Spinal cord (tissue), 10 donors: Measurements from ENCODE around the gene MC1R. TPM values are rescaled to one million over a fixed set of nuclear protein-coding genes. Genes with fewer than 3 reads are reported as not detected.

ENCODE experiments used
- DNase-seq, 6 donors: peaks; one replicate each; pipeline versions ENCODE4 v3.0.0 to v3.0.0-alpha.2; 2013 to 2015; ENCODE audit warnings: low spot score in 6 of 6, low read depth in 4 of 6
- H3K27ac ChIP-seq: one replicate; pipeline ENCODE4 v1.5.1; 2013; ENCODE audit warnings: low read depth, low read length, control low read depth
- H3K27me3 ChIP-seq: one replicate; pipeline ENCODE4 v1.6.1; 2013; ENCODE audit warnings: low read length; ENCODE audit not compliant: control insufficient read depth, insufficient read depth
- H3K36me3 ChIP-seq: one replicate; pipeline ENCODE4 v1.6.1; 2013; ENCODE audit warnings: low read length; ENCODE audit not compliant: control insufficient read depth, insufficient read depth
- H3K4me1 ChIP-seq: one replicate; pipeline ENCODE4 v1.6.1; 2013; ENCODE audit warnings: low read length; ENCODE audit not compliant: control insufficient read depth, insufficient read depth
- H3K4me3 ChIP-seq: one replicate; pipeline ENCODE4 v1.5.1; 2013; ENCODE audit warnings: low read depth, low read length, control low read depth
- H3K9me3 ChIP-seq: one replicate; pipeline ENCODE4 v1.6.1; 2013; ENCODE audit warnings: low read length; ENCODE audit not compliant: control insufficient read depth, insufficient read depth
- WGBS: methylation state at CpG from one replicate; pipeline ENCODE4 v1.1.5; 2013; ENCODE audit warnings: missing lambda C conversion rate; ENCODE audit not compliant: insufficient coverage; 5-methylcytosine and 5-hydroxymethylcytosine counted together
- polyA plus RNA-seq, 2 donors: library from polyadenylated mRNA; unstranded; fragments of 120-200 nt; gene quantifications; one replicate each; pipeline ENCODE4 v1.2.1, GENCODE V29; 2013; ENCODE audit not compliant: insufficient read length in 2 of 2
- total RNA-seq, 2 donors: library from RNA; depleted of rRNA in 1 of 2; stranded (reverse); fragments of 120-200 nt in 1 of 2; fragments of >200 nt in 1 of 2; gene quantifications; one replicate each; pipeline versions ENCODE4 v1.2.3 to v1.2.4, GENCODE V29; 2013 to 2014
- donor health status: healthy.

Gene MC1R
- total and polyA plus RNA-seq, 4 donors: 2.2 to 13.3 (median 4.8) TPM

GRCh38 chr16:89905511-89906139 lies 13.0 kb upstream of the MC1R start:
- H3K27ac ChIP-seq: no peak overlapping the region
- 91% methylated on average over 23 of the region's 23 CpGs for WGBS

GRCh38 chr16:89906140-89907025 lies 12.3 kb upstream of the MC1R start:
- 97% methylated on average over 37 of the region's 40 CpGs for WGBS
- Histone ChIP-seq H3K9me3 (no peaks in the 10 kb centered on the region), H3K4me3 (no peak overlapping the region), H3K4me1 (peaks cover 21% of the 10 kb centered on the region), H3K27me3 (no peaks in the 10 kb centered on the region), H3K36me3 (peaks cover 87% of the 10 kb centered on the region), H3K27ac (no peak overlapping the region)
- DNase-seq: no peak

More at GRCh38 chr16:89905511-89906139, 13.0 kb upstream of the MC1R start:
- H3K4me1 ChIP-seq: peaks cover 18% of the 10 kb centered on the region
- no peak for DNase-seq
- peaks cover 87% of the 10 kb centered on the region for H3K36me3 ChIP-seq
- no peaks in the 10 kb centered on the region for H3K27me3 ChIP-seq
- no peaks in the 10 kb centered on the region for H3K9me3 ChIP-seq
- no peak overlapping the region for H3K4me3 ChIP-seq

GRCh38 chr16:89907055-89907814 lies 11.4 kb upstream of the MC1R start:
- H3K27me3 ChIP-seq: no peaks in the 10 kb centered on the region
- H3K27ac ChIP-seq: no peak overlapping the region
- DNase-seq: no peak
- peaks cover 21% of the 10 kb centered on the region for H3K4me1 ChIP-seq
- H3K9me3 ChIP-seq: no peaks in the 10 kb centered on the region
- H3K36me3 ChIP-seq: peaks cover 95% of the 10 kb centered on the region
- 94% methylated on average over 8 of the region's 13 CpGs for WGBS
- H3K4me3 ChIP-seq: no peak overlapping the region

GRCh38 chr16:89908236-89908635 lies 10.4 kb upstream of the MC1R start:
- Histone ChIP-seq H3K4me1 (peaks cover 21% of the 10 kb centered on the region), H3K27ac (no peak overlapping the region), H3K4me3 (no peak overlapping the region), H3K27me3 (no peaks in the 10 kb centered on the region), H3K9me3 (no peaks in the 10 kb centered on the region), H3K36me3 (peaks cover 97% of the 10 kb centered on the region)
- 75% methylated on average over 4 of the region's 4 CpGs for WGBS
- DNase-seq: no peak

- H3K4me3 ChIP-seq: no peak overlapping the region
- WGBS: 35% methylated on average over 47 of the region's 47 CpGs
- H3K9me3 ChIP-seq: no peaks in the 10 kb centered on the region
- H3K4me1 ChIP-seq: peaks cover 23% of the 10 kb centered on the region
- H3K27me3 ChIP-seq: no peaks in the 10 kb centered on the region
- peak in 3 of 6 donors; percentile 24 to 86 (median 75) for DNase-seq
- H3K36me3 ChIP-seq: peaks cover 94% of the 10 kb centered on the region
- peak overlapping the region; percentile 6 for H3K27ac ChIP-seq
Measured at GRCh38 chr16:89909777-89910716, 8.6 kb upstream of the MC1R start.

GRCh38 chr16:89910717-89911354 lies 7.8 kb upstream of the MC1R start:
- H3K27me3 ChIP-seq: no peaks in the 10 kb centered on the region
- DNase-seq: no peak
- no peaks in the 10 kb centered on the region for H3K9me3 ChIP-seq
- no peak overlapping the region for H3K4me3 ChIP-seq
- H3K36me3 ChIP-seq: peaks cover 93% of the 10 kb centered on the region
- 92% methylated on average over 25 of the region's 27 CpGs for WGBS
- H3K27ac ChIP-seq: no peak overlapping the region
- peaks cover 31% of the 10 kb centered on the region for H3K4me1 ChIP-seq

GRCh38 chr16:89911375-89911774 lies 7.3 kb upstream of the MC1R start:
- 94% methylated on average over 6 of the region's 14 CpGs for WGBS
- no peaks in the 10 kb centered on the region for H3K27me3 ChIP-seq

GRCh38 chr16:89912143-89912542 lies 6.5 kb upstream of the MC1R start:
- Histone ChIP-seq H3K27me3 (no peaks in the 10 kb centered on the region), H3K4me1 (peaks cover 34% of the 10 kb centered on the region), H3K4me3 (no peak overlapping the region), H3K27ac (no peak overlapping the region), H3K36me3 (peaks cover 81% of the 10 kb centered on the region), H3K9me3 (no peaks in the 10 kb centered on the region)
- DNase-seq: no peak
- 94% methylated on average over 13 of the region's 13 CpGs for WGBS

More at GRCh38 chr16:89911375-89911774, 7.3 kb upstream of the MC1R start:
- Histone ChIP-seq H3K4me1 (peaks cover 33% of the 10 kb centered on the region), H3K4me3 (no peak overlapping the region), H3K9me3 (no peaks in the 10 kb centered on the region), H3K36me3 (peaks cover 89% of the 10 kb centered on the region), H3K27ac (no peak overlapping the region)
- DNase-seq: no peak
